Pancreas (tissue), 10 donors: ENCODE data around the gene ARHGAP40. TPM values are rescaled to one million over a fixed set of nuclear protein-coding genes. Genes with fewer than 3 reads are reported as not detected.

ENCODE experiments used
- ATAC-seq, 4 donors: fragments of 200-7000 bp; cut with Tn5 transposase; one replicate each; pipeline versions ENCODE4 v1.8.0 to v1.9.1; 2020; ENCODE audit warnings: mild to moderate bottlenecking in 4 of 4, moderate library complexity in 4 of 4
- DNase-seq, 6 donors: peaks; one replicate each; pipeline ENCODE4 v3.0.0-alpha.2; 2020
- FAIRE-seq: peaks from 2 replicates; lab custom pipeline; 2012; peaks lifted over from hg19 to GRCh38; lab: Jason Lieb, UNC
- H3K27ac ChIP-seq, 4 donors: fragments of 200-600 bp; sonication (generic); 1 replicate in 3 of 4; 2 replicates in 1 of 4; pipeline versions ENCODE4 v1.5.0 to v1.8.0; 2020
- H3K27me3 ChIP-seq, 4 donors: fragments of 200-600 bp; one replicate each; pipeline ENCODE4 v1.8.0; 2021
- H3K36me3 ChIP-seq, 3 donors: fragments of 200-600 bp; sonication (generic) in 1 of 3; one replicate each; pipeline versions ENCODE4 v1.5.0 to v1.8.0; 2020 to 2021
- H3K4me1 ChIP-seq, 3 donors: fragments of 200-600 bp; one replicate each; pipeline ENCODE4 v1.8.0; 2021
- H3K4me3 ChIP-seq, 4 donors: fragments of 200-600 bp; sonication (generic) in 2 of 4; one replicate each; pipeline versions ENCODE4 v1.5.0 to v1.8.0; 2020 to 2021
- H3K9me3 ChIP-seq, 4 donors: fragments of 200-600 bp; one replicate each; pipeline ENCODE4 v1.8.0; 2021
- WGBS, 2 donors: extraction: QIAGEN DNeasy Blood & Tissue Kit; methylation state at CpG; one replicate each; pipeline ENCODE4 v1.1.7; 2013; 5-methylcytosine and 5-hydroxymethylcytosine counted together
- intact Hi-C, 3 donors: fragments of 100-400 bp; cut with DNase I; formaldehyde crosslinking; loops; one replicate each; pipeline versions ENCODE4 v1.11.1 to v1.14.2; 2022
- polyA plus RNA-seq, 2 donors: library from polyadenylated mRNA; stranded (reverse); fragments of 200-250 nt; gene quantifications; one replicate each; pipeline ENCODE4 v1.2.3, GENCODE V29; 2013
- total RNA-seq, 6 donors: library from RNA; stranded (reverse); fragmentation: NEBNext Ultra II Directional in 4 of 6; extraction: Animal tissue kit (Norgen Biotek cat#: 25700) in 4 of 6; gene quantifications; one replicate each; pipeline versions ENCODE4 v1.2.1 to v1.2.4, GENCODE V29; 2021 to 2023
- TF ChIP-seq, protein P1 (sequence below), 4 donors: fragments of 200-600 bp; sonication (generic) in 3 of 4; IDR thresholded peaks; one replicate each; pipeline versions ENCODE4 v1.5.0 to v1.8.0; 2021; ENCODE audit warnings: antibody characterized with exemption in 4 of 4
- donor health status: healthy with polysubstance abuse.
- donor health status: DM: no; HTN: no; CAD: no; lungs with moderate emphysema.
- donor health status: DM: no; HTN: no; CAD: no.
- donor health status: control.
- donor health status: control.
- donor health status: Bipolar disorder and iron deficiency.
- donor health status: DM: yes; HTN: yes; CAD: no.
- donor health status: DM: no; HTN: no; CAD: no.
- donor health status: DM: no; HTN: no; CAD: no.
- donor health status: DM: yes; HTN: yes; CAD: no.

ARHGAP40 gene
- total and polyA plus RNA-seq, 8 donors: 0.08 to 0.23 (median 0.23) TPM; not detected in 5

- DNase-seq (no peak), FAIRE-seq (no peak), ATAC-seq (no peak)
- H3K4me1 ChIP-seq: no peaks in the 10 kb centered on the region
- H3K9me3 ChIP-seq: no peaks in the 10 kb centered on the region
- H3K4me3 ChIP-seq: no peak overlapping the region
- 60 to 72% methylated on average over 15 of the region's 15 CpGs for WGBS, 2 donors
- intact Hi-C loops: no loop called here
- H3K27ac ChIP-seq: no peak overlapping the region
- H3K27me3 ChIP-seq: no peaks in the 10 kb centered on the region
- TF ChIP-seq, protein P1, sequence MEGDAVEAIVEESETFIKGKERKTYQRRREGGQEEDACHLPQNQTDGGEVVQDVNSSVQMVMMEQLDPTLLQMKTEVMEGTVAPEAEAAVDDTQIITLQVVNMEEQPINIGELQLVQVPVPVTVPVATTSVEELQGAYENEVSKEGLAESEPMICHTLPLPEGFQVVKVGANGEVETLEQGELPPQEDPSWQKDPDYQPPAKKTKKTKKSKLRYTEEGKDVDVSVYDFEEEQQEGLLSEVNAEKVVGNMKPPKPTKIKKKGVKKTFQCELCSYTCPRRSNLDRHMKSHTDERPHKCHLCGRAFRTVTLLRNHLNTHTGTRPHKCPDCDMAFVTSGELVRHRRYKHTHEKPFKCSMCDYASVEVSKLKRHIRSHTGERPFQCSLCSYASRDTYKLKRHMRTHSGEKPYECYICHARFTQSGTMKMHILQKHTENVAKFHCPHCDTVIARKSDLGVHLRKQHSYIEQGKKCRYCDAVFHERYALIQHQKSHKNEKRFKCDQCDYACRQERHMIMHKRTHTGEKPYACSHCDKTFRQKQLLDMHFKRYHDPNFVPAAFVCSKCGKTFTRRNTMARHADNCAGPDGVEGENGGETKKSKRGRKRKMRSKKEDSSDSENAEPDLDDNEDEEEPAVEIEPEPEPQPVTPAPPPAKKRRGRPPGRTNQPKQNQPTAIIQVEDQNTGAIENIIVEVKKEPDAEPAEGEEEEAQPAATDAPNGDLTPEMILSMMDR (IDR thresholded peaks at IDR 0.05): no peak
- H3K36me3 ChIP-seq: no peaks in the 10 kb centered on the region
Observed at GRCh38 chr20:38698541-38698940, 96.9 kb downstream of the ARHGAP40 start.

DNA sequence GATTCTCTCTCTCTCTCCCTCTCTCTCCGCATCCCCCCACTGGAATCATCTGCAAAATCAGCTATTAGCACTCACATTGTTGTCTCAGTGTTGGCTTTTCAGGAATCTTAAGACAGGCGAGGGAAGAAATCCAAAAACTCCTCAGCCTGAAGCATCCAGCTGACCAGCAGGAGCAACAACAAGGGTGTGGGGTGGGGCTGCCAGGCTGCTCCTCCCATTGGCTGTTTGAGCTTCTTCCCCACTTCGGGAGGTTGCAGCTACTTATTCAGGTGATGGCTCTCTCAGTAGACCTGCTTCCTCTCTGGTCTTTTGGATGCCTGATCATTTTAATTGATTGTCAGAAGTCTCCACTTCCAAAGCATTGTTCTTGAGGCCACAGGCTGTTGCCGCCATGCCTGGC lies 98.5 kb downstream of the ARHGAP40 start:
- Histone ChIP-seq H3K4me3 (no peak overlapping the region), H3K27ac (no peak overlapping the region), H3K36me3 (no peaks in the 10 kb centered on the region), H3K9me3 (no peaks in the 10 kb centered on the region), H3K4me1 (no peaks in the 10 kb centered on the region), H3K27me3 (no peaks in the 10 kb centered on the region)
- DNase-seq (no peak), ATAC-seq (no peak), FAIRE-seq (no peak)
- intact Hi-C loops: no loop called here
- WGBS, 2 donors: 30 to 40% methylated on average over 4 of the region's 4 CpGs
- TF ChIP-seq, protein P1 (IDR thresholded peaks at IDR 0.05): no peak

Other genes with a start within 250 kb of the ARHGAP40 start
- 10 to 100 TPM; 12.8 to 21.0 (median 16.3) TPM for gene SNHG17, start 166.5 kb upstream of the ARHGAP40 start, total RNA-seq
- 10 to 100 TPM; 36.8 to 38.7 TPM for gene SNHG17, start 166.5 kb upstream of the ARHGAP40 start, polyA plus RNA-seq
- gene RALGAPB, start 129.0 kb upstream of the ARHGAP40 start, total RNA-seq: 10 to 100 TPM; 10.6 to 19.0 (median 11.3) TPM
- gene RALGAPB, start 129.0 kb upstream of the ARHGAP40 start, polyA plus RNA-seq: 10 to 100 TPM in 1 of 2 donors, 1 to 10 TPM in 1; 6.5 to 11.8 TPM
- gene ADIG, start 20.6 kb upstream of the ARHGAP40 start, total RNA-seq: not detected
- gene ADIG, start 20.6 kb upstream of the ARHGAP40 start, polyA plus RNA-seq: not detected
- gene SLC32A1, start 122.7 kb downstream of the ARHGAP40 start, total RNA-seq: not detected
- gene SLC32A1, start 122.7 kb downstream of the ARHGAP40 start, polyA plus RNA-seq: not detected
- gene ACTR5, start 146.7 kb downstream of the ARHGAP40 start, total RNA-seq: 1 to 10 TPM; 2.4 to 4.4 (median 3.1) TPM
- gene ACTR5, start 146.7 kb downstream of the ARHGAP40 start, polyA plus RNA-seq: 1 to 10 TPM; 7.4 to 9.8 TPM
- 1 to 10 TPM; 1.0 to 2.7 (median 1.5) TPM for gene PPP1R16B, start 203.9 kb downstream of the ARHGAP40 start, total RNA-seq
- 1 to 10 TPM; 1.1 to 1.2 TPM for gene PPP1R16B, start 203.9 kb downstream of the ARHGAP40 start, polyA plus RNA-seq